ENCODE results near the gene SLIT3. TPM values are rescaled to one million over a fixed set of nuclear protein-coding genes. Genes with fewer than 3 reads are reported as not detected.

The SLIT3 gene
- total and polyA plus RNA-seq, 9 of the 15 experiments (the other 6 are each of a cell fraction or from before 2014, with no cell fraction given) = 0.01 to 0.04 TPM; not detected in 7

DNA sequence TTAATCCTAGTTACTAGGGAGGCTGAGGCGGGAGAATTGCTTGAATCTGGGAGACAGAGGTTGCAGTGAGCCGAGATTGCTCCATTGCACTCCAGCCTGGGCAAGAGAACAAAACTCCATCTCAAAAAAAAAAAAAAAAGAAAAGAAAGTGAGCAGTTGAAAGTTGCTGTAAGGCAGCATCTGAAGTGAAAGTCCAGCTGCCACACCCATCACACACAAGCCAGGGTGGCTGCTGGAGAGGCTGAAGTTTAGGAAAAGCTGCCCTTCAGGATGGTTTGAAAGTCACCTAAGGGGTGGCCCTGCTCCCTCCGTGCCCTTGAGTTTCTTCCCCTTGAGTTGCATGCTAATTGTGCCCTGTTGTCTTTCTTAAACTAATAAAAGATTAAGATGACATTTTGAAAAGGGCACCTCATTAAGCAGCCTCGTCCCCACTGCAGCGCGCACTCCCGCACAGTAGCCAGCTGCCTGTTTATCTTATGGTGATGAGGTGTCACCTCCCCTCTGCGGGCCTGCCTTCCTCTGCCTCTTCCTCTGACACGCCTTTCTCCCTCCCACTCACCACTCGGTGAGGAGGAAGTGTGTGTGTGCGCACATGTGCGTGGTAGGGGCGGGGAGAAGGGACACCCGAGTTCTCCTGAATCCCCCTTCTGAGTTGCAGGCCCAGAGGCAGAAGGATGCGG lies 617.6 kb downstream of the SLIT3 start:
- H3K79me2 ChIP-seq (ENCODE audit: control insufficient read depth, insufficient read depth, low read length) = no peaks in the 10 kb centered on the region
- in situ Hi-C loops (cut with MboI) = no loop called here
- H3K27ac ChIP-seq (ENCODE audit: extremely low read depth, low read depth, low read length) = no peak overlapping the region
- ChIA-PET POLR2A (no interaction called here), CTCF (ENCODE audit: low intra/inter-chr PET ratio) (no interaction called here)
- FAIRE-seq (no peak), DNase-seq (ENCODE audit: extremely low read depth in 1 of 4, low spot score in 3 of 4) (peak; percentile 37 to 51 (median 40)), ATAC-seq (peak; percentile 62)
- no peaks in the 10 kb centered on the region for H3K36me3 ChIP-seq (ENCODE audit: control insufficient read depth, insufficient read depth, low read length)
- no TSS peak for BruUV-seq (replicated peaks)
- H3K27me3 ChIP-seq (ENCODE audit: control insufficient read depth in 2 of 2, insufficient read depth in 2 of 2, low read length in 2 of 2) = peaks cover 7 to 28% of the 10 kb centered on the region in 2 experiments; a peak in 3 of 5 replicates
- no peaks in the 10 kb centered on the region for H3K9me3 ChIP-seq (replicated peaks; ENCODE audit: control insufficient read depth, insufficient read depth, low read depth, low read length)
- no peak overlapping the region for H3K9ac ChIP-seq (ENCODE audit: insufficient read depth in 1 of 2, low read depth in 2 of 2, low read length in 2 of 2)
- no peaks in the 10 kb centered on the region; a peak in 1 of 5 replicates for H3K4me1 ChIP-seq (replicated peaks in 1 of 2; ENCODE audit: control insufficient read depth in 2 of 2, insufficient read depth in 2 of 2, low read length in 2 of 2)
- H2AFZ ChIP-seq (ENCODE audit: low read depth, low read length) = peak overlapping the region; percentile 79
- H3K4me2 ChIP-seq (ENCODE audit: insufficient read depth, low read length) = 0 out of 2 replicates have a peak overlapping the region, but pooled peaks have one; percentile 54
- intact Hi-C loops (cut with micrococcal nuclease) = loop anchor here (10.0 kb wide), 1 partner anchor 191 kb away; no protein-coding TSS in a partner anchor
- peaks cover 3% of the 10 kb centered on the region; the same call in 1 of the 2 replicates for H4K20me1 ChIP-seq (replicated peaks; ENCODE audit: control insufficient read depth, insufficient read depth, low read length)
- no peak overlapping the region for H3K4me3 ChIP-seq
- no peaks in the 10 kb centered on the region for H3K9me1 ChIP-seq (ENCODE audit: control insufficient read depth, insufficient read depth, low read length)
- 7% methylated on average over 11 of the region's 15 CpGs for WGBS (ENCODE audit: insufficient coverage, low coverage, missing lambda C conversion rate)
- TF ChIP-seq SNRNP70 (optimal IDR thresholded peaks at IDR 0.05; ENCODE audit: low read depth, low read length) (no peak), YBX1 (IDR thresholded peaks at IDR 0.05) (no peak), MEIS2 (IDR thresholded peaks at IDR 0.05; ENCODE audit: partially characterized antibody) (peak; percentile 17), ZBTB17 (CRISPR knock-in tag; IDR thresholded peaks at IDR 0.05) (no peak), TCFL5 (CRISPR knock-in tag; conservative IDR thresholded peaks at IDR 0.05) (no peak), BRD9 (IDR thresholded peaks at IDR 0.05; ENCODE audit: low read depth, partially characterized antibody) (no peak), ARID1B (IDR thresholded peaks at IDR 0.05) (no peak), TAF1 (IDR thresholded peaks at IDR 0.05; ENCODE audit: control insufficient read depth, extremely low read depth, insufficient read depth, low read length, severe bottlenecking) (no peak)
- TF ChIP-seq, protein P1, sequence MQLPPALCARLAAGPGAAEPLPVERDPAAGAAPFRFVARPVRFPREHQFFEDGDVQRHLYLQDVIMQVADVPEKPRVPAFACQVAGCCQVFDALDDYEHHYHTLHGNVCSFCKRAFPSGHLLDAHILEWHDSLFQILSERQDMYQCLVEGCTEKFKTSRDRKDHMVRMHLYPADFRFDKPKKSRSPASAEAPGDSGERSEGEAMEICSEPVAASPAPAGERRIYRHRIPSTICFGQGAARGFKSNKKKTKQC (CRISPR knock-in tag; IDR thresholded peaks at IDR 0.05) = no peak
- TF ChIP-seq, protein P2, sequence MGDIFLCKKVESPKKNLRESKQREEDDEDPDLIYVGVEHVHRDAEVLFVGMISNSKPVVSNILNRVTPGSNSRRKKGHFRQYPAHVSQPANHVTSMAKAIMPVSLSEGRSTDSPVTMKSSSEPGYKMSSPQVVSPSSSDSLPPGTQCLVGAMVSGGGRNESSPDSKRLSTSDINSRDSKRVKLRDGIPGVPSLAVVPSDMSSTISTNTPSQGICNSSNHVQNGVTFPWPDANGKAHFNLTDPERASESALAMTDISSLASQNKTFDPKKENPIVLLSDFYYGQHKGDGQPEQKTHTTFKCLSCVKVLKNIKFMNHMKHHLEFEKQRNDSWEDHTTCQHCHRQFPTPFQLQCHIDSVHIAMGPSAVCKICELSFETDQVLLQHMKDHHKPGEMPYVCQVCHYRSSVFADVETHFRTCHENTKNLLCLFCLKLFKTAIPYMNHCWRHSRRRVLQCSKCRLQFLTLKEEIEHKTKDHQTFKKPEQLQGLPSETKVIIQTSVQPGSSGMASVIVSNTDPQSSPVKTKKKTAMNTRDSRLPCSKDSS (IDR thresholded peaks at IDR 0.05; ENCODE audit: low read depth, partially characterized antibody) = no peak
- TF ChIP-seq, protein P3, sequence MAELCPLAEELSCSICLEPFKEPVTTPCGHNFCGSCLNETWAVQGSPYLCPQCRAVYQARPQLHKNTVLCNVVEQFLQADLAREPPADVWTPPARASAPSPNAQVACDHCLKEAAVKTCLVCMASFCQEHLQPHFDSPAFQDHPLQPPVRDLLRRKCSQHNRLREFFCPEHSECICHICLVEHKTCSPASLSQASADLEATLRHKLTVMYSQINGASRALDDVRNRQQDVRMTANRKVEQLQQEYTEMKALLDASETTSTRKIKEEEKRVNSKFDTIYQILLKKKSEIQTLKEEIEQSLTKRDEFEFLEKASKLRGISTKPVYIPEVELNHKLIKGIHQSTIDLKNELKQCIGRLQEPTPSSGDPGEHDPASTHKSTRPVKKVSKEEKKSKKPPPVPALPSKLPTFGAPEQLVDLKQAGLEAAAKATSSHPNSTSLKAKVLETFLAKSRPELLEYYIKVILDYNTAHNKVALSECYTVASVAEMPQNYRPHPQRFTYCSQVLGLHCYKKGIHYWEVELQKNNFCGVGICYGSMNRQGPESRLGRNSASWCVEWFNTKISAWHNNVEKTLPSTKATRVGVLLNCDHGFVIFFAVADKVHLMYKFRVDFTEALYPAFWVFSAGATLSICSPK (IDR thresholded peaks at IDR 0.05; ENCODE audit: borderline replicate concordance) = no peak
- TF ChIP-seq, protein P4, sequence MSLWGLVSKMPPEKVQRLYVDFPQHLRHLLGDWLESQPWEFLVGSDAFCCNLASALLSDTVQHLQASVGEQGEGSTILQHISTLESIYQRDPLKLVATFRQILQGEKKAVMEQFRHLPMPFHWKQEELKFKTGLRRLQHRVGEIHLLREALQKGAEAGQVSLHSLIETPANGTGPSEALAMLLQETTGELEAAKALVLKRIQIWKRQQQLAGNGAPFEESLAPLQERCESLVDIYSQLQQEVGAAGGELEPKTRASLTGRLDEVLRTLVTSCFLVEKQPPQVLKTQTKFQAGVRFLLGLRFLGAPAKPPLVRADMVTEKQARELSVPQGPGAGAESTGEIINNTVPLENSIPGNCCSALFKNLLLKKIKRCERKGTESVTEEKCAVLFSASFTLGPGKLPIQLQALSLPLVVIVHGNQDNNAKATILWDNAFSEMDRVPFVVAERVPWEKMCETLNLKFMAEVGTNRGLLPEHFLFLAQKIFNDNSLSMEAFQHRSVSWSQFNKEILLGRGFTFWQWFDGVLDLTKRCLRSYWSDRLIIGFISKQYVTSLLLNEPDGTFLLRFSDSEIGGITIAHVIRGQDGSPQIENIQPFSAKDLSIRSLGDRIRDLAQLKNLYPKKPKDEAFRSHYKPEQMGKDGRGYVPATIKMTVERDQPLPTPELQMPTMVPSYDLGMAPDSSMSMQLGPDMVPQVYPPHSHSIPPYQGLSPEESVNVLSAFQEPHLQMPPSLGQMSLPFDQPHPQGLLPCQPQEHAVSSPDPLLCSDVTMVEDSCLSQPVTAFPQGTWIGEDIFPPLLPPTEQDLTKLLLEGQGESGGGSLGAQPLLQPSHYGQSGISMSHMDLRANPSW (CRISPR knock-in tag; IDR thresholded peaks at IDR 0.05) = no peak
- TF ChIP-seq, protein P5, sequence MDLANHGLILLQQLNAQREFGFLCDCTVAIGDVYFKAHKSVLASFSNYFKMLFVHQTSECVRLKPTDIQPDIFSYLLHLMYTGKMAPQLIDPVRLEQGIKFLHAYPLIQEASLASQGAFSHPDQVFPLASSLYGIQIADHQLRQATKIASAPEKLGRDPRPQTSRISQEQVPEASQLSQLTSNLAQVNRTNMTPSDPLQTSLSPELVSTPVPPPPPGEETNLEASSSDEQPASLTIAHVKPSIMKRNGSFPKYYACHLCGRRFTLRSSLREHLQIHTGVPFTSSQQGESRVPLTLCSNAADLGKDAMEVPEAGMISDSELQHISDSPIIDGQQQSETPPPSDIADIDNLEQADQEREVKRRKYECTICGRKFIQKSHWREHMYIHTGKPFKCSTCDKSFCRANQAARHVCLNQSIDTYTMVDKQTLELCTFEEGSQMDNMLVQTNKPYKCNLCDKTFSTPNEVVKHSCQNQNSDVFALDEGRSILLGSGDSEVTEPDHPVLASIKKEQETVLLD (IDR thresholded peaks at IDR 0.05) = no peak
